Stimulated activated CD8-positive, alpha-beta memory T cell treated with anti-CD3 and anti-CD28 coated beads, Interleukin-15, amount 100 ng/mL, for 1 hour (primary cell): ENCODE data around the gene SH3TC1.

Source experiments
- DNase-seq: peaks from one replicate; pipeline ENCODE4 v3.0.0-alpha.2; 2020; ENCODE audit warnings: low read depth

Gene SH3TC1

DNA sequence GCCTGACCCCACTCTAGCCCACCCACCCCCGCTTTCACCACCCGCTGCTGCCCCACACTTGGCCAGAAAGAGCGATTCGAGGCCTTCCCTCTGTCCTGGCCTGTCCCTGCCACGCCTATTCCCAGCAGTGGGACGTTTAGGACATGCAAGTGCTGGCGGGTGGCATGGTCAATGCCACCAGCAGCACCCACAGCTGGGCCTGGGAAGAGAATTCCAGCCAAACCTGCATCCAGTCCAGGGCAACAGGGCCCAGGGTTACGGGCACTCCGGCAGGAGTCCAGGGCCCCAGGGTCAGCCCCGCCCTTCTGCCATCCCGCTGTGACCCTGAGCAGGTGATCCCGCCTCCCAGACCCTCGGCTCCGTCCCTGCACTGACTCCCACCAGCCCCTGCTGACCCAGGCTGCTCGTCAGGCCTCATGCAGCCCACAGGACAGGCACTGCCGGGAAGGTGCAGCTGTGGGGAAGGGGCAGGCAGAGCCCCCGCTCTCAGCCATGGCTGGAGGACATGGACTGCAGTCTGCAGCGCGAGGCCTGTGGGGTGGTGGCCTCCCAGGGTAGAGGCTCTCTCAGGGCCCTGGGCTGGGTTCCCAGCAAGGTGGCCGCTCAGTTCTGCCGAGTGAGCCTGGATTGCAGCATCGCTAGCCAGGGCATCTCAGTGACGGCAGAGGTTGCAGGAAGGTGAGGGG is 63.7 kb downstream of the SH3TC1 start:
- DNase-seq, result no peak

- DNase-seq, result no peak
Measured at GRCh38 chr4:8263397-8263796, 64.3 kb downstream of the SH3TC1 start.

DNA sequence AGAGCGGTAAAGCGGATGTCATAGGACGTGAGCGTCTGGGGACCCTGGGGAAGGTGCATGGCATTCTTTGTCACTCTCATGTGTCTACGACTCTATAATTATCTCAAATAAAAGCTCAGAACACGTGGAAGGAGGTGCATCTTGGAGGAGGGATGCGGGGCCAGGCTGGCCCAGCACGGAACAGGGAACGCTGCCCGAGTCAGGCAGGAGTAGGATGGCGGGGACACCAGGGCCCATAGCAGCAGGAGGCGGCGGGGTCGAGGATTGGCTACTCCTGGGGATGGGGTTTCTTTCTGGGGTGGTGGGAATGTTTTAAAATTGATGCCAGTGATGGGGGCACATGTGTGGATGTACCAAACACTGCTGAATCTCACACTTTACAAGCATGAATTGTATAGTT is 65.0 kb downstream of the SH3TC1 start:
- DNase-seq, result no peak

DNA sequence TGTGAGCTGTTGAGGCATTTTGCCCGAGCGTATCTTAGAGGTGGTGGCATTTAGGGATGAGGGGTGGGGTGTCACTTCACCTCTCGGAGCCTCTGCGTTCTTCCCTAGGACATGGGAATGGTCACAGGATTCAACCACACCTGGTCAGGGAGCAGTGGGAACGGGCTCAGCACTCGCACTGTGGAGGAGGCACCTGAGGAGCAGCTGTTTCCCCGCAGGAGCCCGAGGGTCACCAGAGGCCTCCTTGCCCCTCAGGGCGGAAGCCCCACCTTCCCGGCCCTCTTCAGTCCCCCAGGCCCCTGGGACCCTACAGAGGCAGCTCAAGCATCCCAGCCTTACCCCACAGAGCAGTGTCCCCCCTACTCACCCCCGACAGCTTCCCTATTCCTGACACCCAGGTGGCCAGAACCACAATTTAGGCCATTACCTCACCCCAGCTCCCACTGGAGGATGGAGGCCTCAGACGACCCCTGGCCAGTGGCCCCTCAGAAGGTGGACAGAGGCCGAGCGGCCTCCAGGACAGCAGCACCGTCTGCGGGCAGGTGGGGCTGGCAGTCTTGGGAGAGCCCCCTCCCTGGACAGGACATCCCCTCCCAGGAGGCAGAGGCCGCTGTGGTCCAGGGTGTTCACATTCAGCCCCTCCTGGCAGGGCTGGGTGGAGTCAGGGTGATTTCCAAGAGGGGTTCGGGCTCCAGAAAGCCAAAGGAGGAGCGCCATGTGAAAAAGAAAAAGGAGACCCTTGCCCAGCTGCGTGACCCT is 66.3 kb downstream of the SH3TC1 start:
- no peak for DNase-seq

- no peak for DNase-seq
Measured at GRCh38 chr4:8266088-8266487, 67.0 kb downstream of the SH3TC1 start.

- no peak for DNase-seq
Measured at GRCh38 chr4:8266508-8266907, 67.4 kb downstream of the SH3TC1 start.

GRCh38 chr4:8267077-8267476 is 68.0 kb downstream of the SH3TC1 start:
- no peak for DNase-seq

GRCh38 chr4:8268211-8268610 is 69.1 kb downstream of the SH3TC1 start:
- DNase-seq, result no peak

DNA sequence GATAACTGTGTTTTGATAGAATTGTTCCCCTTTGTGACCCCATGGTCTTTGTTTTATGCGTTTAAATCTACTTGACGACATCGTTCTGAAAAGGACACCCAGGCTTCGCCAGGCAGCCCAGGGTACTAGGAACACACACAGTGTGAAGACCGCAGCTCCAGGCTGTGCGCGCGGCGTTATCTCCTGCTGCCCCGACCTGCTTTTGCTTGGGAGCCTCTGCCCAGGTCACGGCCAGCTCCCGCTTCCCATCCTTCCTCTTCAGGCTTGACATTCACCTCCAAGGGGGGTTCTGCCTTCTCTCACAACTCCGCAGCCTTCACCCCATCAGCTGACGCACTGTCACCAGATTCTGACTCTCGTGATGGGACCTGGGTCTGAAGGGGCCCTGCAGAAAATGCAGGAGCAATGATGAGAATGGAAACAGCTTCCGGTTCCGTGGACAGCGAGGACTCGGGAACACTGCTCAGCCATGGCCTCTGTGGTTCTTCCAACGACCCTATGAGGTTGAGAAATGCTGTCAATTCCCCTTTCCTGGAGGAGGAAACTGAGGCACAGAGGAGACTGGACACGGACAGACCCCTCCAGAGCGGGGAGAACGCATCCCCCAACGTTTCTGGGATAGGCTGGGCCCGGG is 69.9 kb downstream of the SH3TC1 start:
- DNase-seq, result no peak

GRCh38 chr4:8269535-8270417 is 70.7 kb downstream of the SH3TC1 start, which contains the start of gene HTRA3:
HTRA3 (plus strand) TSS chr4:8269754; CDS start chr4:8269969, 215 bp downstream.
- DNase-seq, result no peak

GRCh38 chr4:8270418-8270771 is 71.3 kb downstream of the SH3TC1 start:
- no peak for DNase-seq

GRCh38 chr4:8270912-8271815 is 72.1 kb downstream of the SH3TC1 start:
- no peak for DNase-seq

DNA sequence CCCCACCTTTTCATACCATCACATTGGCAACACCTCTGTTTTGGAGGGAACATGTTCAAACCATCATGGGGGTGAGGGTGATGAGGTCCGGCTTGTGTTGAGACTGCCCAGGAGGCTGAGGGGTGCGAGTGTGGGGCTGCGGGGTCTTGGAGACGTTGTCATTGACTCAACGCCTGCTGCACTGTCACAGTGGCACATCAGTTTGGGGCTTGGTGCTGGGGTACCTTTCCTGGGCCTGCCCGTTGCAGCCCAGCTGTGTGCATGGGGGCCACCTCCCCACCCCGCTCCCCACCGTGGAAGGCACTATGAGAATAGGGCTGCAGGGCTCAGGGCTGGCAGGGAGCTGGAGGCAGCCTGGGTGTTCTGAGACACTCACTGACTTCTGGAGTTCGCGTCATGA is 72.7 kb downstream of the SH3TC1 start:
- no peak for DNase-seq

DNA sequence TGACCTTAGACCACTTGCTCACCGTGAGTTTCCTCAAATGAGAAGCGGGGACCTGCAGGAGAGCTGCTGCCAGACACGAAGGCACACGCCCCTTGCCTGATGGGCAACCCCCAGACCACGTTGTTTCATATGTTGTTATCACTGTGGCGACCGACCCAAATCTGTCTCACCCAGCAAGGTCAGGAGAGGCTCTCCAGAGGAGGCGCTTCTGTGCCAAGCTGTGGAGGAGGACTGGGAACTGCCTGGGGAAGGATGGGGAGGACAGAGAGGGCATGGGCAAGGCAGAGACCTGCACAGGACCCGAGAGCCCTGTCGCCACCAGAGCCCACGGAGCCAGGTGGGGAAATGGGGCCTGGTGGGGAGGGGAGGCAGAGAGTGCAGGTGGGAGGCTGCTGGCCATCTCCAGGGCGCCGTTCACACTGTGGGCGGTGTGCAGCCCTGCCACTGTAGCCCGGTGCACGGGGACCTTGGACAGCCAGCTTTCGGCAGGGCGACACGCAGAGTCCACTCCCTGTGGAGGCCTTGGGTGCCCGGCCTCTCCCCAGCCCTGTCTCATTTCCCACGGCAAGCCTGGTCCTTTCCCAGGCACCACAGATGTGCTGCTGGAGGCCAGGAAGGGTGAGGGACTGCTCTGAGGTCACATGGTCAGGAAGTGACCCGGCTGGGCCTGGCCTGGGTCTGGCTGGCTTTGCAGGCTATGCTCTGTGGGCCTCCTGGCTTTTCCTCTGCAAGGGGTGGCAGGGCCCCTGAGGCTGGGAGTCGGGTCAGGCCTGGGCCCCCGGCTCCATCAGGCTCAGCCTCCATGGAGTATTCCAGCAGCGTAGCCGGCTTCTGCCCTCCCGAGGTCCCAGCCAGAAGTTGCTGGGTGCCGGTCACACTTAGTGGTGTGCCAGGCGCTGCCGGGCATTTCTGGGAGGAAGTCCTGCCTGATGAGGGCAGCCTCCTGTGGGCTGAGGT is 73.7 kb downstream of the SH3TC1 start:
- no peak for DNase-seq

- no peak for DNase-seq
Measured at GRCh38 chr4:8273450-8273849, 74.4 kb downstream of the SH3TC1 start.

- no peak for DNase-seq
Measured at GRCh38 chr4:8274066-8274652, 75.1 kb downstream of the SH3TC1 start.

DNA sequence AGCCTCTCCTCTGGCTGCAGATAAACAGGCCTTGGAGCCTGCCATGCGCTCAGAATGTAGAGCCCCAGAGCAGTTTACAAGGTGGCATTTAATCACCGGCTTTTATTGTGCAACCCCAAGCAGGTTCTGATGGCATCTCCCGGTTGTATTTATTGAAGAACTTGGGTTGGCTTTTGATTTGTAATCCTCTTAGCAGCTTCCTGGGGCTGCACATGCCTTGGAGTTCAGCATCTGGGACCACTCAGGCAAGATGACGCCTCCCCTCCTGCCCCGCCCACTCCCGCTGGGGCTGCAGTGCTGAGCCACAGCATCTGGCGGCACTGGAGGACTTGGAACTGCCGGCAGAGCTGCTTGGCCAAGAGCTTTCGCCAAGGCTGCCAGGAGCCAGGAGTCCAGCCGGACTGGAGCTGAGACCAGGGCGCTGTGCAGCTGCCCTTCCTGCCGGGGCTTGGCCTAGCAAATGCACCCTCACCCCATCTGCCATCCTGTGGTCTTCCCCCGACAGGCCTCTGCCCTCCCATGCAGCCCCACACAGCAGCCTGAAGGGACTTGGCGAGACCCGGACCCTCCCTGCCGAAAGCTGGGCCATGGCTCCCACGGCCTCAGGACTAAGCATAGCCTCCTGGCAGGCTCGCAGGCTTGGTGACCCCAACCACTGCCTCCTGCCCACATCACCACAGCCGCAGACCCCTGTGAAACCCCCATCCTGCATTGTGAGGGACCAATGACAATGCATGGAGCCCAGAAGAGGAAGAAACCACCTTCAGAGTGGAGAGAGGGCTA is 75.9 kb downstream of the SH3TC1 start:
- DNase-seq, result no peak

DNA sequence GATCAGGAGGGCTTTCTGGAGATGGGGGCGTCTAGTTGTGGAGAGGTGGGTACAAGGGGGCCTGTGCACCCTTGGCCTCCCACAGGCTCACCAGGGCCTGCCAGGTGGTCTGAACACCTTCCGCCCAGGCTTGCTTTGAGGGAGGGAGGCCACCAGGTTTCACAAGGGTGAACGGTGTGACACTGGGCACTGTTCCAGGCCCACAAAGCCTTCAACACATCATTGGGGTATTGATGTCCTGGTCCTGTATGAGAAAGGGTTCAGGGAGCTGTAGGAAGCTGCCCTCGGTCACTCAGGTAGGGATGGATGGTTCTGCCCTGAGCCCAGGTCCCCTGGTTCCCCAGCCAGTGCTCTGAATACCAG is 76.4 kb downstream of the SH3TC1 start:
- no peak for DNase-seq
